AG08396 (cell line): Measurements from ENCODE around the gene THOP1.

Source experiments
- DNase-seq: peaks from one replicate; pipeline ENCODE4 v3.0.0; 2012; ENCODE audit warnings: low spot score, mixed read lengths

Gene THOP1

DNA sequence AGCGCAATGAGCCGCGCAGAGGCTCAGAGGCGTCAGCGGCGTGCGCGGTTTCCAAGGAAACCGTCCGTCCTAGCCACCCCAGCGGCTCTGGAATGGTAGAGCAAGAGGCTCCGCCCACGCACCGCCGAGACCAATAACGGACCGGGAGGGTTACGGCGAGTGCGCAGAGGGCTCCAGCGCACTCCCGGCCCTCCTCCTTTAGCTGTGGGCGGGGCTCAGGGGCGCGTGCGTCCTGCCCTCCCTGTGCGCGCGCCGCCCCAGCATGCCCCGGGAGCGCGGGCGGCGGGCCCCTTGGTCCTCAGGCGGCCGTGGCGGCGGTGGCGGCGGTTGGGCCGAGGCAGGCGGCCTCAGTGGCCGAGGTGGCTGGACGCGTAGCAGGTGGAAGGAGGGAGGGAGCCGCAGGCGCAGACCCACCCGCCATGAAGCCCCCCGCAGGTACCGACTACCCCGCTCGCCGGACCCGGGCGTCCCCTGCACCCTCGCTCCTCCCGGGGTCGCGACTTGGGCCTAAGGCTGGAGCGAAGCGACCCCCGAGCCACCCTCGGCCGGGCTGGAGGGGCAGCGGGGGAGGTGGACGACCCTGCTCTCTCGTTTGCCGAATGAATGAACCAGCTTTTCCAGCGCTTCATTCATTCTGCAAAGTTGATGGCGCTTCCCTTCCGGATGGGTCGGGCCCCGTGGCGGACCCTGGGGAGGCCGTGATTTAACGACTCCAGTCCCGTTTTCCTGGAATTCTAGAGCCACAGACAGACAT lies at the start of gene THOP1:
Gene THOP1 (plus strand): TSS at position 260 of the 754 bp plus-strand sequence. CDS start 160 bp downstream, at position 420.
- DNase-seq = peak; percentile 99

DNA sequence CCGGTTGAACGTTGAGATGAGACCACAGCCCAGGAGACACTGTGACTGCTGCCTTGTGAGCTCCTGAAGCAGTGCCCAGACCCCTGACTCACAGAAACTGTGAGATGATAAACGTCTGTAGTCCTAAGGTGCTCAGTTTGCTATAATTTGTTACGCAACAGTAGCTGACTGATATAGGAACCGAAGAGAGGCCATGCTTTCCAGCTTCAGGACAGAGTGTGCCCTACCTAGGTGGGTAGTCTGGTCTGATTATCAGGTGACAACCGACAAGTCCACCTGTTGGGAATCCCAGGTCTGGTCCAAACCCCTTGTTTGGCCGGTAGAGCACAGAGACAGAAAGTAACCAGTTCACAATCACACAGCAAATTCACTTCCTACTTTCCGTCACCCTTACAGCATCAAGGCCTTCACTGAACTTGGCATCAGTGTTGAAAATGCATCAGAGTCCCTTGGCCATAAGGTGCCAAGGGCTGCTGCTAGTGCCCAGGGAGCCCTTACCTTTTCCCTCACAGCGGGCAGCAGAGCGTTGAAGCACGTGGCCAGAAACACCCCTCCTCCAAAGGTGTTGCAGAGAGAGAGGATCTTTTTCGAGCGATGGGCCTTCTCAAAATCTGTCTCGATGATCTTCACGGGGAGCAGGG lies 48.6 kb upstream of the THOP1 start:
- DNase-seq = no peak

DNA sequence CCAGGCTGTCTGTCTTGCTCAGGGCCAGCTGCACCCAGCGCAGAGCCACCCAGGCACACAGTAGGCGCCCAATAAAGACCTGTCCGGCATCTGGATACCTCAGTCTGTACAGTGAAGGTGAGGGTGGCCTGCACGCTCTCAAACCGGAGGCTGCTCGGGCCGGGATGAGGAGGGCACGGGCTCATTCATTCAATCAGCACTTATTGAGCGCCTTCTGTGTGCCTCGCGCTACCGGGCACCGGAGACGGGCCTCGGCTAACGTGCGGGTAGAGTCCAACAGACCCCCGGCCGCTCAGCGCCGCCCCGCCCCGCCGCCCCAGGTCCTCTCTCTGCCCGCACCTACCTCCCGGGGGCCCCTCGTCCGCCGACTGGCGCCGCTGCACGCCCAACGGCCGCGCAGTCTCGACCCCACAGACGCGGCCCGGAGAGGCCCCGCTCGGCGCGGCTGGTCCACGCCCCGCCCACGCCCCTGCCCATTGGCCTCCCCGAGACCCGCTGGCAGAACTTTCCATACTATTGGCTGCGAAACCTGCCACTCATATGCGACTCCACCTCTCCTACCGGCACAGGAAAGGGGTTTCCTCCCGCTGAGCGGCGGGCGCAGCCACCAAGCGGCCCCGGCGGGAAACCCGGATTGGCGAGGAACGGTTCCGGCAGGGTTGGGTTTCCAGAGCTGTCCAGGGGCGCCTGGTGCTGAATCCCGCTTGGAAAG lies 45.5 kb upstream of the THOP1 start, which contains the start of gene SLC39A3:
Gene SLC39A3 (minus strand): TSS at position 416 of the 712 bp plus-strand sequence. CDS start 2,760 bp downstream, outside the sequence.
- DNase-seq = peak; percentile 100

DNA sequence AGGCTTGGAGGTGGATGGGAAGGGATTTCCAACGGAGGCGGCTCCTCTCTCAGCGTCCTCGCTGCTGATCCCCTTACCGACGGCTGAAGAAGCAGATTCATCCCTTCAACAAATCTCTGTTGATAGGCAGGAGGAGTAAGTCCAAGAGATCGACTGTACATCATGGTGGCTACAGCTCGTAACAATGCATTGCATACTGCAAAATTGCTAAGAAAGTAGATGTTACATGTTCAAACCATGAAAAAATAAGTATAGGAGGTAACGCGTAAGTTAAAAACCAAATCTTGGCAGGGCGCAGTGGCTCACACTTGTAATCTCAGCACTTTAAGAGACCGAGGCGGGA lies 45.0 kb upstream of the THOP1 start:
- DNase-seq = no peak

DNA sequence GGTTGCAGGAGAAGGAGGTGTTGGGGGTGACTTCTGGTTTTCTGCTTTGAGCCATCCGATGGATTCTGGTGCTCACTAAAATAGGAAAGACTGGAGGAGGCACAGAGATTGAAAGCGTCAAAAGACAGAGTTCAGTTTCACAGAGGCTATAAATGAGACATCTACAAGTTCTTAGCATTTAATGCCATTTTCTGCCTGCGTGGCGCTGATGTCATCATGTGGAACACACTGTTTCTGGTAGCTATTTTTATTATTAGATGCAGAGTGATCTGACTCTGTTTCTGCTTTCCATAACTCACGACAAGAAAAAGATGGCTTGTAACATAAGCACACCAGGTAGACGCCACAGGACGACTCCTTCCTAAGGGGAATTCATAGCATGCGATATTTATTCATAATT lies 42.2 kb upstream of the THOP1 start:
- no peak for DNase-seq

DNA sequence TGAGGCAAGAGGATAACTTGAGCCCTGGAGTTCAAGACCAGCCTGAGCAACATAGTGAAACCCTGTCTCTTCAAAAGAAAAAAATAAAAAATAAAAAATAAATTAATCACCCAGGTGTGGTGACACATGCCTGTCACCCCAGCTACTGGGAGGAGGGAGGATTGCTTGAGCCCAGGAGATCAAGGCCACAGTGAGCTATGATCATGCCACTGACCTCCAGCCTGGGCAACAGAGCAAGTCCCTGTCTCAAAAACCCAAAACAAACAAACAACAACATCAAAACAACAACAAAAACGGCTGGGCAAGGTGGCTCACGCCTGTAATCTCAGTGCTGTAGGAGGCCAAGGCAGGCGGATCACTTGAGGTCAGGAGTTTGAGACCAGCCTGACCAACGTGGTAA lies 41.2 kb upstream of the THOP1 start:
- DNase-seq = no peak

DNA sequence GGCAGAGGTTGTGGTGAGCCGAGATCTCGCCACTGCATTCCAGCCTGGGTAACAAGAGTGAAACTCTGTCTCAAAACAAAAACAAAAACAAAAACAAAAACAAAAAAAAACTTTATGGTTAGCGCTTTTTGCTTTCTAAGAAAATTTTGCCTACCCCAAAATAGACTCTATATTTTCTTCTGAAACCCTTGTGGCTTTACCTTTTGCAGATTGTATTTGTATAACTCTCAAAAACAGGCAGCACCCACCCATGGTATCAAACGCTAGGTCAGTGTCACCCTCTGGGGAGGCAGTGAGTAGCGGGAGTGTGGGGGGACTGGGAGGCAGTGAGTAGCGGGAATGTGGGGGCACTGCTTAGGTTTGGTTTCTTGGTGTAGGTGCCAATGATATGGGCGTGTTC lies 38.0 kb upstream of the THOP1 start:
- DNase-seq = no peak

DNA sequence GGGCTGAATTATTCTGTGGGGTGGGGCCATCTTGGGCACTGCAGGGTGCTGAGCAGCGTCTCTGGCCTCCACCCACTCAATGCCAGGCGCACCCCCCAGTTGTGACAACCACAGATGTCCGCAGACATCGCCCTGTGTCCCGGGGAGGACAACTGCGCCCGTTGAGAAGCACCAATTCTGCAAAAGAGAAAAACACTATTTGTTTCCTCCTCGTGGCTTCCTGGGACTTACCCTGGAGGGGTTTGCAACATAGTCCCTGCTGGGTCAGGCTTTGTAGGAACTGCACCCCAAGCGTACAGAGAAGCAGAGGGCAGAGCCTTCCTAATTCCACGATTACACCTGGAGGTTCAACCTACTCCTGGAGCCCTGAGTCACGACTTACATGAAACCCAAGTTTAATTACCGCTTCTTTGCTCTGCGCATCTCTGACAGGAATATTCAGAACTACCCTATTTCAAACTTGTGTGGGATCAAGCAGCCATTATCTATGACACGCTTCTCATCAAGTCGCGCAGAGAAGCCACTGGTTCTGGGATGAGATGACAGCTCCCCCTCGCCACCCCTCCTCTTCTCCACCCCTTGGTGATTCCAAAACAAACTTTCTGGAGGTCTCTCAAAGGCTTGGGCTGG lies 34.4 kb upstream of the THOP1 start:
- DNase-seq = no peak

DNA sequence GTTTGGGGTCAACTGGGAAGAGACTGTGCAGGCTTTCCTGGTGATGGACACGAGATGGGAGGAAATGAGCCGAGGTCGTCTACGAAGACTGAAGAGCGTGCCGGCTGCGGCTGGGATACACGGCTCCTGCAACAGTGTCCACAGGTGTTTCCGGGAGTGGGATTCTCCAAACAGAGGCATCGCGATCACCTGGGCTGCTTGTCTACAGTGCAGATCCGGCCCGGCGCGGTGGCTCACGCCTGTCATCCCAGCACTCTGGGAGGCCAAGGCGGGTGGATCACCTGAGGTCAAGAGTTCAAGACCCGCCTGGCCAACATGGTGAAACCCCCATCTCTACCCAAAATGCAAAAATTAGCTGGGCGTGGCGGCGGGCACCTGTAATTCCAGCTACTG lies 33.9 kb upstream of the THOP1 start:
- DNase-seq = no peak

DNA sequence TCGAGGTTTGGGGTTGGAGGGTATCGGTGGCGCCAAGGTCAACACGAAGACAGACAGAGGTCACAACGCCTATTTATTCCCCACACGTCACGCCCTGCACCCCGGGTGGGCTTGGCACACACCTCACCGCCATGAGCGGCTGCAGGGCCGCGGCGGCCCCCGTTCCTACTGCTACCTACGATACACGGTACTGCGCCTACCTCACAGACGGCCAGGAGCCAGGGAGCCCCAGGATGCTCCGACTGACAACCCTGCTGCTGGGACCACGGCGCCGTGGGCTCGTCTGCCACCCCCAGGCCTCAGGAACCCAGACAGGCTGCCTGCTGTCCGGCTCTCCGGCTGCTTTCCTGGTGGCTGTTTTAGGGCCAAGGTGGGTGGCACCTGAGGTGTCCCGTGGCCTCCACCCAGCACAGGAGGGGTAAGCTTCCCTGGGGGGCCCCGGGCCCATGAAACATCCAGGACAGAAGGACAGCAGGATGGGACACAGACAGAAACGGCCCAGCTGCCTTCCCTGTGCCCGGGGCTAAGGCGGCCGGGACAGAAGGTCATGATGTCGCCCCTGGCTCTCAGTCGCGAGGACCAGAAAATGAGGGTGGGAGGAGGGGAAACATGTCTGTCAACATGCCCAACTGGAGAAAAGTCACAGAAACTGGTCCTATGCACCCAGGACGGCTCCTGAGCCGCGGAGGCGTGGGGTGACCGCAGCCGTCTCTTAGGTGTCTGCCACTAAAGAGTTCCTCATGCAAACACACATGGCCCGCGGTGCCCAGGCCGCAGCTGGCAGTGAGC lies 30.4 kb upstream of the THOP1 start:
- no peak for DNase-seq

DNA sequence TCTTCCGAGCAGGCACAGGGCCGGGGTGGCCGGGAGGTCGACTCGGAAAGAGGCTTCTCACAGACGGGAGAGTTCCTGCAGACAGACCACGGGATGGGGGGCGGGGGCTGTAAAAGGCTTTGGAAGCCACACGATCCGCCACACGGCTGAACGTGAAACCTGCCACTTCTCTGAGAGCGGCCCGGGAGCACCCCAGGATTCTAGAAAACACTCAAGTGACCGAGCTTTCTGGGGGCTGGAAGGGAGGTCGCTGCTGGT lies 29.9 kb upstream of the THOP1 start:
- DNase-seq = no peak

DNA sequence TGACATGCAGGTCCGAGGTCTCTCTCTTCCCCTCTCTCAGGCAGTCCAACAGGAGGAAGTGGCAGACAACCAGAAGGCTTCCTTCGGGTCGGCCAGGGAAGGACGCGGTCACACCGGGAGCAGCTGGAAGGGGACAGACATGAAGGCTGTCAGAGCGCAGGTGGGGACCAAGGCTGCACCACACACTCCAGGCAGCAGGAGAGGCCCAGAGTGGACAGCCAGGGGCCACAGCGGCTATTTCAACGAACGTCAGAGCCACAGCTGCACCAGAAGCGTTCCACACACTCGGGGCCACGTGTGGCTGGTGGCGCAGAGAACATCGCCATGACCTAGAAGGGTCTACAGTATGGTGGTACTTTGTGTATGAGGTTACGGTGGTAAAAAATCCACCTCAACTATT lies 29.5 kb upstream of the THOP1 start:
- DNase-seq = no peak

DNA sequence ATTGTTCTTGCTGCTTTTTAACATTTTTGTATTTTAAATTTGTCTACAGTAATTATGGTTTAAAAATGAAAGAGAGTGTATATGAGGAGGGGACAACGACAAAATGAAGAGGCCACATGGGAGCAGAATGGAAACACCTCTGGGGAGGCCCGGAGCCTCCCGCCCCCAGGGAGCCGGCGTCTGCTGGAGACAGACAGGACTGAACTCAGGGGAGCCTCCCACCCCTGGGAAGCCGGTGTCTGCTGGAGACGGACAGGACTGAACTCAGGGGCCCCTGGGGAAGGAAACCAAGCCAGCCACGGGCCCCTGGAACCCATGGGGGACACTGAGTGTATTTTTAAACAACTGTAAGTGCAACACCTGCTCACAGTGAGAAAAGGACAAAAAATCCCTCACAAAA lies 28.8 kb upstream of the THOP1 start:
- DNase-seq = no peak

DNA sequence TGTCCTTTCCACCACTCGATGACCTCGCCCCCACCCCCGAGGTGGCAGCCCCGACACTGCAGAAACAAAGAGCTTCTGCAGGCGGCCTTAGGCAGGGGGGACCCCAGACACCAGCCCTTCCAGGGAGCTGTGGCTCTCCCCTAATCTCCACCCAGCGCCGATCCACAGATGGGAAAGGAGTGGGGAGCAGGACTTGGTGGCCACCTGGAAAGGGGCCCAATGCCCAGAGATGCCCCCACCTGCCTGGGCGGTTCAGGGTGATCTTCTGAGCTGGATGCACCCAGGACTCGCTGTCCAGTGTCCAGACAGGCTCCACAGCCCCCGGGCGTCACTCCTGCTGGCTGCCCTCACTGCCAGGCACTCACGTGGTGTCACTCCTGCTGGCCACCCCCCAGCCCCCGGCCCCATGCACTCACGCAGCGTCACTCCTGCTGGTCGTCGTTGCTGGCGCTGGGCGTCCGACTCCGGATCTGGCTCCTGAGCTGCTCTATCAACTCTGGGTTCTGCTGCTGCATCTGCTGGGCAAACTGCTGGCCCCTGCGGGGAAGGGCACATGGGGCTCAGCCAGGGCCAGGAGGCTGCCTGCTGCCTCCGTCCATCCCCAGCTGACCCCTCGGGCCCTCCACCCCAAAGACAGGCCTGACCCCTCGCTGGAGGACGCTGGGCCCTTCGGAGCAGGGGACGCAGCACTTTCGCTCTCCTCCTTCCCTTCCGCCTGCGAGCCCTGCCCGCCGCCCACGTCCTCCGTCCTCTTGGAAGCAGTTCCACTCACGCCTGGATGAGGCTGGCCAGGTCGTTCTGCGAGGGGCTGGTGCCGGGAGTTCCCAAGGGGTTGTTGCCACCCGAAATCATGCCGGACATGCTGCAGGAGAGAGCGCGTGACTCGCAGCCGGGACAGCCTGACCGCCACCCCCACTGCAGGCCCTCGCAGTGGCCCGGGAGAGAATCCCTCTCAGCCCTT lies 28.1 kb upstream of the THOP1 start:
- DNase-seq = no peak

DNA sequence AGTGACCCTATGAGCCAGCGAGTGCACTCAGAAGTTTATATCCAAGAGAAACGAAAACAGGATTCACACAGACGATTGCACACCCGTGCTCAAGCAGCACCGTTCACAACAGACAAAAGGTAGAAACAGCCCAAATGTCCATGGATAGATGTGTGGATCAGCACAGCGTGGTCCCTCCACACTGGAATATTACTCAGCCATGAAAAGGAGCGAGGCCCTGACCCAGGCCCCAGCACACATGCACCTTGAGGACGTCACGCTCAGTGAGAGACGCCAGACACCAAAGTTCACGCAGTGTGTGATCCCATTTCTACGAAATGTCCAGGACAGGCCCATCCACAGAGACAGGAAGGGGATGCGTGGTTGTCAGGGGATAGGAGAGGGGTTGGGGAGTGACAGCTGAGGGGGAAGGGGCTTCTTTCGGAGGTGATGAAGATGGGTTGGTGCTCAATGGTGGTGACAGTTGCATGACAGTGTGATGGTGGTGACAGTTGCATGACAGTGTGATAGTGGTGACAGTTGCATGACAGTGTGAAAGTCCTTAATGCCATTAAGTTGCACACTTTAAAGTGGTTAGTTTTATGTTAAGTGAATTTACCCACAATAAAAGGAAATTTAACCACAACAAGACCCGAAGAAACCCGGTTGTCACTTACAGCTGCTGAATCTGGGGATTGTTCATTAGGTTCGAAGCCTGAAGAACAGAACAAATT lies 26.5 kb upstream of the THOP1 start:
- DNase-seq = no peak

DNA sequence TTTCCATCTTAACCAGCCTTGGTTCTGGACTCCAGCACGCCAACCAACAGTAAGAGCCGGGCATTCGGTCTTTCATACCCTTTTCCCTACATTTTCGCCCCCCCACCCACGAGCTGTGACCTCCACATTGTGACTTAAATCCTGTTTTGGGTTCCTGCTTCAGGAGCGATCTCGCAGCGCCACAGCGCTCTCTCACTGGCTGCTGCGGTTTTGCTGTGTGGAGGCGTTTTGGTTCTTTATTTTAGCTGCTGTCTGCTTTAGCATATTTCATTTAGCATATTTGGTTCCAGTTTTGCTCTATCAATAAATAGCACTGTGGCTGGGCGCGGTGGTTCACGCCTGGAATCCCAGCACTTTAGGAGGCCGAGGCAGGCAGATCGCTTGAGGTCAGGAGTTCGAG lies 25.9 kb upstream of the THOP1 start:
- no peak for DNase-seq

DNA sequence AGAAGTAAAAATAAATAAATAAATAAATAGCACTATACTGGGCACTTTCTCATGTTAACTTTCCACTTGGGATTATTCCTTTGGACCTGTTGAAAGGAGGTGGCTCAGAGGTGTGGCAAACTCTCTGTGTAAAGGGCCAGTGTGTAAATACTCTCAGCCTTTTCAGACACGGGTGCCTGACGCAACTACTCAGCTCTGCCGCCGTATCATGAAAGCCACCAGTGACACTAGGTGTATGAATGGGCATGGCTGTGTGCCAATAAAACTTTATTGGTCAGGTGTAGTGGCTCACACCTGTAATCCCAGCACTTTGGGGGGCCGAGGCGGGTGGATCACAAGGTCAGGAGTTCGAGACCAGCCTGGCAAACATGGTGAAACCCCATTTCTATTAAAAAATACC lies 25.3 kb upstream of the THOP1 start:
- no peak for DNase-seq

DNA sequence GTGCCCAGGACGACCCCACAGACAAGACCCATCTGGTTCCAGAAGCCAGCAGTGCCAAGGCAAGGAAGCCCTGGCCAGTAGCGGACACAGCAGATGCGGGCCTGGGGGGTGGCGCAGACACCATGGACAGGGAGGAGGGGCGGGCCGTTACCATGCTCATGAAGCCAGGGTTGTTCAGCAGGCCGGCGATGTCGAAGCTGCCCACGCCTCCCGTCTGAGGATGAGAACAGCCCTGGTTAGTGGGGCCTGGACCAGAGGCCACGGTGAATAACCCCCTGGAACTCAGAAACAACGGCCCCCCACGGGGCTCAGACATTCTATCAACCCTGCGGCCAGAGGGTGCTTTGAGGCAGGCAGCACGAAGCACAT lies 24.0 kb upstream of the THOP1 start:
- no peak for DNase-seq

DNA sequence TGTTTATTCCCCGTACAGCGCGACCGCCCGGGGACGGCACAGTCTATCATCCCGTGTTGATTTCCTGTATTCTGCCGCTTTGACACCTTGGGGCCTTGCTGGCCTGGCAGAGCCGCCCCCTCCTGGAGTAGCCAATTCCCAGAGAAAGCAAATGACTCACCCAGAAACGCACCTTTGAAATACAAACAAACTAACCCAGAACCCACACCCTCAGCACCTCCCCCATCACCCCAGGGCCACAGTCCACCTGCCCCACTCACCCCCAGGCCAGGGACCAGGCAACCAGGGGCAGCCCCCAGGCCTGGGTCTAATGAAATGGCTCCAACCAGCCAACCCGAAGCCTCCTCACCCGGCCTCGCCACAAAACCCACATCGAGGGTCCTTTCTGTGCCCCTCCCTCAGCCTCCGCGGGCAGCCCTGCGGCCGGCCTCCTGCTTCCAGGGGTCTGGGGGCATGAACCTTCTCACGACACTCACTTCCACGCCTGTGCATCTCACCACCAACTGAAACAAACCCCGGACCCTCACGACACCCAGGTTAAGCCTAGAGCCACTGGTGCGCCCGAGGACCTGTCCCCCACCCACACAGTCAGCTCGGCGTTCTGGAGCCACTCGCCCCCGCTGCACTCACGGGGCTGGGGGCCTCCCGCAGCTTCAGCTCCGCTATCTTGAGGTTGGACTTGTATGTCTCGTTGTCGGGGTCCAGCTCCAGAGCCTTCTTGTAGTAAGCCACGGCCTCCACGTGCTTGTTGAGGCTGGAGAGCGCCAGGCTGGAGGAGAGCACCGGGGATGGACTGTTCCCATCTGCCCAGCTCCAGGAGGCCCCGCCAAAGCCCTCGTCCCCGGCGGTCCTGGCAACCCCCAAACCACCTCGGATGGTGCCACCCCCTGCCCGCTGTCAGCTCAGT lies 23.2 kb upstream of the THOP1 start:
- DNase-seq = no peak
